ENCODE results near the gene CBLB.
"Not testable (repeated sequence)": the region's sequence is repeated elsewhere in the genome, so short reads cannot be mapped to it uniquely, and the experiment has no call there.

Gene CBLB

GRCh38 chr3:105755121-105755886 lies 113.5 kb downstream of the CBLB start:
- DNase-seq (ENCODE audit: low read depth) = no peak

DNA sequence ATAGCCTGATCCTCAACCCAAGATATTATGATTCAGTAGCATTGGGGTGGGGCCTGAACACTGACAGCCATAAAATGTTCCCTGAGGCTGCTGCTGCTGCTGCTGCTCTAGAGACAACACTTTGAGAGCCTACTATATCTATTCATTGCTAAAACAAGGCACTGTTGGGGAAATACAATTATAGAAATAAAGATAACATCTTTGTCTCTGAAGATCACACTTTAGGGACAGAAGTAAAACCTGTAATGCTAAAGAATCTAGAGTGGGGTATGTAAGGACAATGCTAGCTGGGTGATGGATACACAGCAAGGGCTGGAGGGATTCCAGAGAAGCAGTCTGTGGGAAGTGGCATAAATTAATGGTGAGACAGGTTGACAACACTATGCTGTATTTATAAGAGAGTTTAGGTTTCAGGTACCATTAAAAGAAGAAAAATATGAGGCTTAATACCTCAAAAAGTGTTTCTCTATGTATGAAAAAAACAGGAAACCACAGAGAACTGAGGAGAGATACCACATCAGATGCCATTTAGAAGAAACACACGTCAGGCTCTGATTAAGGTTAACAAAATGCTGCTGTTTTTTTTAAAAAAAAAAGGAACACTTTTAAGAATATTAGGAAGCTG lies 115.9 kb downstream of the CBLB start:
- peak; percentile 25 for DNase-seq (ENCODE audit: low read depth)

GRCh38 chr3:105747696-105748095 lies 121.1 kb downstream of the CBLB start:
- DNase-seq (ENCODE audit: low read depth) = no peak

GRCh38 chr3:105747060-105747541 lies 121.7 kb downstream of the CBLB start:
- DNase-seq (ENCODE audit: low read depth) = no peak

GRCh38 chr3:105746231-105746996 lies 122.4 kb downstream of the CBLB start:
- DNase-seq (ENCODE audit: low read depth) = no peak

DNA sequence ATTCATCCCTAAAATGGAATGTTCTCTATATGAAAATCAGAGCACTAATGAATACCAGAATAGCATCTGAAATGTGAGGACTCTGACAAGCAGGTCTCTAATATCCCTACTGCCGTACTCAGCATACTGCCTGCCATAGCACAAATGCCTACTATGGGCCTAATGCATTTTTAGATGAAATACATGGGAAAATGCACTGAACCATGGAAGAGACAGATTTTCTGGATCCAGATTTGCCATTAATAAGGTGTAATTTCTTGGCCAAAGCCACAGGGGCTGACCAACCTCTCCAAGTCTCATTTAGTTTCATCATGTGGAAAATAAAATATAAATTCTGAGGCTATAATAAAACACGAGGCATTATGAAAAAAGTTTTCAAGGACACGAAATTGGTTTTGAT lies 123.8 kb downstream of the CBLB start:
- no peak for DNase-seq (ENCODE audit: low read depth)

DNA sequence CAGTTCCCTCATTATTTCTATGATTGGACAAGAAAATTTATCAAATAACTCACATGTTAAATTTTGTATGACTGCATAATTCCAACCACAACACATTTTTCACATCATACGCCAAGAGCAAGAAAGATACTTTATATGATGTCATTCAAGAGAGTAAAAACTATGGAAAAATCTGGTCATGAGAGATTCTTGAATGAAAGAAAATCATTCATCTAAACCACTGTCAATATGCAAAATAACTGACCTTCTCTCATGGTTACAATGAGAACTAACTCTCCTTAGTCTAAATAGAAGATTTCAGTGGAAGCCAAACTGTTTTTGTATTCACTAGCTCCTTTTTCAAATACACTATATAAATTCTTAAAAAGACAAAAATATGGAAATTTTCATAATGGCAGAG lies 124.6 kb downstream of the CBLB start:
- no peak for DNase-seq (ENCODE audit: low read depth)

- DNase-seq (ENCODE audit: low read depth) = no peak
These were observed 135.5 kb downstream of the CBLB start for GRCh38 chr3:105733356-105733755.

DNA sequence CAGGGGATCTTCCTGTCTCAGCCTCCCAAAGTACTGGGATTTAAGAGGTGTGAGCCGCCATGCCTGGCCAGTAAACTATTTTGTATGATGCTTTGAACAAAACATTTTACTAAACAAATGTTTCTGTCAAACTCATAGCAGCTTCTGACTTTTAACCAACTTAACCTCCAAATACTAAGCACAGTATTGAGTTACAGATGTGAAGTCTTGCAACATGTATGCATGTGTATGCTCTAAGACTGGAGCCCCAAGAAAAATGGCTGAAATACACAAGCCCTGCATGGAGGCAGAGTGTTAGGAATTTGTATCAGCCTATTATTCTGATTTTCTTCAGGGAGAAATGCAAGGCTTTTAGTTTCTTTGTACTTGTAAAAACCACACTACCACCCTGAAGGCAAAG lies 137.1 kb downstream of the CBLB start:
- DNase-seq (ENCODE audit: low read depth) = no peak

DNA sequence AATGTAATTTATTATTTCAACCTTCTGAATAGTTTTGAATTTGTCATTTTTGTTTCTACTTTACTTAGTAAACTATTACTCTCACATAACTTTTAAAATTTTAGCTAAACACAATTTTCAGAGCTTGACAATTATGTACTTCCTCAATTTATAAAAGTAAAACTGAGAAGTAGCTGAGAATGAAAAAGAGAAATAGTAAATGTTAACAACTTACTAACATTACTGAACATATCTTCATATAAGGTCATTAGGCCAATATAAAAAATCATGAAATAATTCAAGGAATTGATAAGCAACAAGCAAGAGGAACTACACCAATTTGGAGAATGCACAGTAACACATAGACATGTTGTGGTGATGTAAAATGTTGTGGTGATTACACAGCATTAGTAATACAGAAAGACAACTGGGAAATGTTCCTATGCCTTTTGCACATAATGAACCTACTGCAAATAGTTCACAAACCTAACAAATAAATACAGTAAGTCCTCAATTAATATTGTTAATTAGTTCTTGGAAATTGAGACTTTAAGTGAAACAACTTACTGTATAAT lies 137.9 kb downstream of the CBLB start:
- no peak for DNase-seq (ENCODE audit: low read depth)

DNA sequence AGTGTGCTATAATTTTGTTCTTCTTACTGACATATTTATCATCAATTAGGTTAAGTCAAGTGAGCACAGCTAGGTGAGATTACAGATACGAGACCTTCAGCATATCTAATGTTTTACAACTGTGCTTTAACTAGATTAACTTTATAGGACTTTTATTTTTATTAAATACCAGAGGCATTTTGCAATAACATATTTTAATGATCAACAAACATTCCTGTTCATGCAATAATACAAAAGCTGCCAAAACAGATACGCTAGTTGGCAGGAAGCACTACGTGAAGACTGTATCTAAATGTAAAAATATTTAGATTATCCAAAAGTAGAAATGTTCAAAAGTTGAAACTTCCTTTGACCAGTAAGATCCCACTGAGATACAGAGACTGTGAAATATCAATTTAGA lies 139.1 kb downstream of the CBLB start:
- no peak for DNase-seq (ENCODE audit: low read depth)

DNA sequence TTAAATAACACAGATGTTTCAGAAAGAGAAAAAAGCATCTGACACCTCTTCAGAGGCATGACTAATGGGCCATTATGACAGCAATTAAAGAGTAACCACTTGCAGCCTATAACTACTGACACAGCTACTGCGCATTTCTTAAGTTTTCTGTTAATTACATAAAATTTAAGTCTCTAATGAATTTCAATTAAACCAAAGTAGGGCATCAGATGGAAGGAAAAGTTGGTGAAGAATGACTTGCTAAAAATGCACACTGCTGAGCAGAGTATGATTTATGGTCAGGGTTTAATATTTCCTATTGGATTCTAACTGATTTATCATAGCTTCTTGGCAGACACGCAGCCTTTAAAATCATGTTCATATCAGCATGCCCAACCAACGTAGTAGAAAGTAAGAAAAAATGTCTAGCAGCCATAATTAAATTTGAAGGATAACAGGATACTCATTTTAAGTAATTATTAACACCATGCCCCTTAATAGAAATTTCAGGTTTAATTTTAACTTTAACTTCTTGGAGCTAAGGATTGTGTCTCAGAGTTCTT lies 140.0 kb downstream of the CBLB start:
- DNase-seq (ENCODE audit: low read depth) = no peak

GRCh38 chr3:105727036-105727435 lies 141.8 kb downstream of the CBLB start:
- not testable (repeated sequence) for DNase-seq (ENCODE audit: low read depth)

GRCh38 chr3:105722943-105723556 lies 145.8 kb downstream of the CBLB start:
- DNase-seq (ENCODE audit: low read depth) = no peak

- no peak for DNase-seq (ENCODE audit: low read depth)
These were observed 149.0 kb downstream of the CBLB start for GRCh38 chr3:105719791-105720190.

- no peak for DNase-seq (ENCODE audit: low read depth)
These were observed 153.4 kb downstream of the CBLB start for GRCh38 chr3:105715372-105715771.

DNA sequence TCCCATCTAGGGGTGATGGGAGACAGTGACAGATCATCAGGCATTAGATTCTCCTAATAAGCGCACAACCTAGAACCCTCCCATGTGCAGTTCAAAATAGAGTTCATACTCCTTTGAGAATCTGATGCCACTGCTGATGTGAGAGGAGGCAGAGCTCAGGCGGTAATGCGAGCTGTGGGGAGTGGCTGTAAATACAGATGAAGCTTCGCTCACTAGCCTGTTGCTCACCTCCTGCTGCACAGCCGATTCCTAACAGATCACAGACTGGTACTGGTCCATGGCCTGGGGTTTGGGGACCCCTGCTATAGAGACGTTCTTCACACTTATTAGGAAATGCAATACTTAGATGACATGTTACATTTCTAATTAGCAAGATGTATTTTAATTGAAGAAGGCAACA lies 154.4 kb downstream of the CBLB start:
- no peak for DNase-seq (ENCODE audit: low read depth)

DNA sequence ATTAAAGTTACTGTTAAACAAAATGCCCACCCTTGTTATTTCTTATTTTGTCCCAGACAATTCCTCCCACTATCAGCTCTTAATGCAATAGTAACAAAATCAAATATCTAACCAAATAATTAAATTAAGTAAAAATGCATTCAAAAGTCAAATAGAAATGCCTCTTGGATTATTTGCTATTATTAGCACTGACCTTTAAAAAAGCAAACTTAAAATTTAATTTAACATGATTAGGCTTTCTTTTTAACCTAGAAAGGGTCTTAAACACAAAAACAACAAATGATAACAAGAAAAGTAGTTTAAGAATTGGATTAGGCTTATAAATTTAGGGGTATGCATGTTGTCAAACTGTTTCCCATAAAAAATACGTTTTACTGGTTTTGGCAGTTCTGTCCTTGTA lies 159.8 kb downstream of the CBLB start:
- DNase-seq (ENCODE audit: low read depth) = no peak

GRCh38 chr3:105707009-105707408 lies 161.8 kb downstream of the CBLB start:
- DNase-seq (ENCODE audit: low read depth) = no peak

GRCh38 chr3:105704726-105705410 lies 163.9 kb downstream of the CBLB start:
- no peak for DNase-seq (ENCODE audit: low read depth)

GRCh38 chr3:105700575-105700974 lies 168.2 kb downstream of the CBLB start:
- DNase-seq (ENCODE audit: low read depth) = no peak

All from stimulated activated CD8-positive, alpha-beta memory T cell treated with anti-CD3 and anti-CD28 coated beads, Interleukin-12 subunit alpha, Interleukin-12 subunit beta, amount 100 ng/mL, for 1 hour (primary cell).